GM21737 (cell line): ENCODE measurements around the gene FAM120A.

ENCODE experiments used
- ATAC-seq: cut with Tn5 transposase; IDR thresholded peaks from one replicate; pipeline ENCODE4 v1.9.1; 2021; ENCODE audit warnings: mild to moderate bottlenecking, moderate library complexity; ENCODE audit not compliant: unreplicated experiment

The FAM120A gene

GRCh38 chr9:93592643-93593021, 141.1 kb downstream of the FAM120A start:
- no peak for ATAC-seq

- no peak for ATAC-seq
Observed at GRCh38 chr9:93593144-93593658, 141.7 kb downstream of the FAM120A start.

GRCh38 chr9:93594041-93594756, 142.7 kb downstream of the FAM120A start:
- no peak for ATAC-seq

GRCh38 chr9:93595461-93595860, 144.0 kb downstream of the FAM120A start:
- no peak for ATAC-seq

GRCh38 chr9:93595861-93596365, 144.4 kb downstream of the FAM120A start:
- no peak for ATAC-seq

GRCh38 chr9:93596399-93596798, 144.9 kb downstream of the FAM120A start:
- ATAC-seq: no peak

GRCh38 chr9:93597142-93597706, 145.7 kb downstream of the FAM120A start:
- ATAC-seq: no peak

GRCh38 chr9:93597871-93598646, 146.6 kb downstream of the FAM120A start:
- no peak for ATAC-seq

GRCh38 chr9:93598647-93599241, 147.3 kb downstream of the FAM120A start:
- no peak for ATAC-seq

GRCh38 chr9:93599571-93600403, 148.3 kb downstream of the FAM120A start:
- ATAC-seq: no peak

GRCh38 chr9:93600504-93600903, 149.0 kb downstream of the FAM120A start:
- no peak for ATAC-seq

- ATAC-seq: no peak
Observed at GRCh38 chr9:93601063-93601462, 149.6 kb downstream of the FAM120A start.

- no peak for ATAC-seq
Observed at GRCh38 chr9:93601666-93602065, 150.2 kb downstream of the FAM120A start.

- ATAC-seq: no peak
Observed at GRCh38 chr9:93603011-93603410, 151.5 kb downstream of the FAM120A start.

- ATAC-seq: no peak
Observed at GRCh38 chr9:93603906-93604326, 152.4 kb downstream of the FAM120A start.

GRCh38 chr9:93606187-93606586, 154.7 kb downstream of the FAM120A start:
- ATAC-seq: no peak

GRCh38 chr9:93610206-93610605, 158.7 kb downstream of the FAM120A start:
- ATAC-seq: no peak

- no peak for ATAC-seq
Observed at GRCh38 chr9:93612052-93612795, 160.7 kb downstream of the FAM120A start.

GRCh38 chr9:93612796-93613154, 161.3 kb downstream of the FAM120A start:
- ATAC-seq: no peak

GRCh38 chr9:93613174-93613573, 161.7 kb downstream of the FAM120A start:
- no peak for ATAC-seq
